Natural killer cell (primary cell): ENCODE data around the gene CEP70. TPM values are rescaled to one million over a fixed set of nuclear protein-coding genes. Genes with fewer than 3 reads are reported as not detected.

Experiments
- ATAC-seq, 3 donors: fragments of 150-1000 bp in 2 of 3; fragments of 200-7000 bp in 1 of 3; cut with Tn5 transposase; 1 replicate in 1 of 3; 2 replicates in 2 of 3; pipeline ENCODE4 v1.10.0; 2021; ENCODE audit warnings: mild to moderate bottlenecking in 2 of 3, moderate library complexity in 2 of 3
- DNase-seq, 2 donors: peaks; one replicate each; pipeline versions ENCODE4 v3.0.0 to v3.0.0-alpha.2; 2013 to 2021; ENCODE audit warnings: mixed read lengths in 1 of 2
- H3K27ac ChIP-seq: one replicate; pipeline ENCODE4 v1.5.1; 2013; ENCODE audit warnings: mild to moderate bottlenecking, low read length
- H3K27me3 ChIP-seq: one replicate; pipeline ENCODE4 v1.6.1; 2013; ENCODE audit warnings: low read length; ENCODE audit not compliant: control insufficient read depth, insufficient read depth
- H3K36me3 ChIP-seq: one replicate; pipeline ENCODE4 v1.6.1; 2013; ENCODE audit warnings: low read length; ENCODE audit not compliant: control insufficient read depth, insufficient read depth
- H3K4me1 ChIP-seq: one replicate; pipeline ENCODE4 v1.6.1; 2013; ENCODE audit warnings: low read length; ENCODE audit not compliant: control insufficient read depth, insufficient read depth
- H3K4me3 ChIP-seq: one replicate; pipeline ENCODE4 v1.5.1; 2013; ENCODE audit warnings: low read length
- H3K9me3 ChIP-seq: one replicate; pipeline ENCODE4 v1.6.1; 2013; ENCODE audit warnings: low read length; ENCODE audit not compliant: control insufficient read depth, insufficient read depth
- H3K27ac Mint-ChIP-seq, 2 donors: one replicate each; pipeline ENCODE4 v1.8.0; 2022; ENCODE audit warnings: mild to moderate bottlenecking in 2 of 2, mixed read lengths in 2 of 2, moderate library complexity in 1 of 2
- H3K27me3 Mint-ChIP-seq, 2 donors: one replicate each; pipeline ENCODE4 v1.8.0; 2022; ENCODE audit warnings: low read depth in 2 of 2, mixed read lengths in 2 of 2
- H3K36me3 Mint-ChIP-seq: one replicate; pipeline ENCODE4 v1.8.0; 2022; ENCODE audit warnings: mixed read lengths
- H3K4me1 Mint-ChIP-seq, 2 donors: one replicate each; pipeline ENCODE4 v1.8.0; 2022; ENCODE audit warnings: mixed read lengths in 2 of 2
- H3K4me3 Mint-ChIP-seq: one replicate; pipeline ENCODE4 v1.8.0; 2022; ENCODE audit warnings: mild to moderate bottlenecking, moderate library complexity, mixed read lengths
- H3K9me3 Mint-ChIP-seq, 2 donors: one replicate each; pipeline ENCODE4 v1.8.0; 2022; ENCODE audit warnings: mixed read lengths in 2 of 2
- CTCF ChIP-seq: fragments of 200-600 bp; IDR thresholded peaks from one replicate; pipeline ENCODE4 v1.8.0; 2022; ENCODE audit warnings: antibody characterized with exemption
- WGBS: methylation state at CpG from one replicate; pipeline ENCODE4 v1.1.7; 2013; ENCODE audit warnings: missing lambda C conversion rate; ENCODE audit not compliant: insufficient coverage; 5-methylcytosine and 5-hydroxymethylcytosine counted together
- intact Hi-C: fragments of 100-400 bp; cut with micrococcal nuclease; formaldehyde crosslinking; loops from one replicate; pipeline ENCODE4 v1.14.2; 2022
- total RNA-seq, 4 donors: library from RNA; stranded (reverse); fragments of 120-200 nt in 1 of 4; gene quantifications; one replicate each; pipeline versions ENCODE4 v1.2.3 to v1.2.4, GENCODE V29; 2013 to 2022

Gene CEP70
- total RNA-seq, 3 donors from 2014 or later (not counting 1 experiment from before 2014, with no cell fraction given), result 17.0 to 23.9 (median 22.7) TPM

GRCh38 chr3:138494607-138494929, 99.5 kb downstream of the CEP70 start:
- H3K4me1 Mint-ChIP-seq, result no peaks in the 10 kb centered on the region
- DNase-seq (no peak), ATAC-seq (no peak)
- H3K9me3 ChIP-seq, result peaks cover 3% of the 10 kb centered on the region
- H3K4me1 ChIP-seq, result no peaks in the 10 kb centered on the region
- TF ChIP-seq CTCF, result no peak
- H3K27me3 Mint-ChIP-seq, result no peaks in the 10 kb centered on the region
- no peak overlapping the region for H3K27ac ChIP-seq
- H3K27ac Mint-ChIP-seq, result no peak overlapping the region
- peaks cover 15% of the 10 kb centered on the region for H3K36me3 Mint-ChIP-seq
- H3K36me3 ChIP-seq, result peaks cover 5% of the 10 kb centered on the region
- H3K4me3 Mint-ChIP-seq, result no peak overlapping the region
- intact Hi-C loops, result no loop called here
- H3K4me3 ChIP-seq, result no peak overlapping the region
- peaks cover 3 to 6% of the 10 kb centered on the region in 2 donors for H3K9me3 Mint-ChIP-seq
- no peaks in the 10 kb centered on the region for H3K27me3 ChIP-seq

GRCh38 chr3:138493804-138494606, 100.1 kb downstream of the CEP70 start:
- no peaks in the 10 kb centered on the region for H3K27me3 Mint-ChIP-seq
- H3K36me3 ChIP-seq, result no peaks in the 10 kb centered on the region
- WGBS, result 95% methylated on average over 2 of the region's 3 CpGs
- DNase-seq, result no peak
- intact Hi-C loops, result no loop called here
- H3K4me1 Mint-ChIP-seq, result no peaks in the 10 kb centered on the region
- no peak overlapping the region for H3K27ac Mint-ChIP-seq
- no peak for TF ChIP-seq CTCF
- no peak overlapping the region for H3K27ac ChIP-seq
- no peaks in the 10 kb centered on the region for H3K4me1 ChIP-seq
- no peaks in the 10 kb centered on the region for H3K27me3 ChIP-seq
- no peak overlapping the region for H3K4me3 ChIP-seq
- peaks cover 18% of the 10 kb centered on the region for H3K36me3 Mint-ChIP-seq
- no peak for ATAC-seq
- no peak overlapping the region for H3K4me3 Mint-ChIP-seq
- H3K9me3 Mint-ChIP-seq, result peaks cover 3 to 8% of the 10 kb centered on the region in 2 donors
- peaks cover 3% of the 10 kb centered on the region for H3K9me3 ChIP-seq

GRCh38 chr3:138492980-138493675, 100.9 kb downstream of the CEP70 start:
- H3K27me3 Mint-ChIP-seq, result no peaks in the 10 kb centered on the region
- peaks cover 6 to 12% of the 10 kb centered on the region in 2 donors for H3K9me3 Mint-ChIP-seq
- TF ChIP-seq CTCF, result no peak
- Histone ChIP-seq H3K27ac (no peak overlapping the region), H3K27me3 (no peaks in the 10 kb centered on the region), H3K4me1 (no peaks in the 10 kb centered on the region), H3K9me3 (peaks cover 3% of the 10 kb centered on the region), H3K36me3 (no peaks in the 10 kb centered on the region), H3K4me3 (no peak overlapping the region)
- DNase-seq, result no peak
- 91% methylated on average over 4 of the region's 4 CpGs for WGBS
- no peak overlapping the region for H3K4me3 Mint-ChIP-seq
- intact Hi-C loops, result no loop called here
- no peak overlapping the region for H3K27ac Mint-ChIP-seq
- H3K36me3 Mint-ChIP-seq, result peaks cover 24% of the 10 kb centered on the region
- no peaks in the 10 kb centered on the region for H3K4me1 Mint-ChIP-seq
- ATAC-seq, result no peak
